Gastroesophageal sphincter (tissue), 3 donors: ENCODE data around the gene ADGRB2.

ENCODE experiments used
- CTCF ChIP-seq, 4 experiments: fragments of 200-600 bp in 2 of 4; fragments of 450-650 bp in 2 of 4; sonication (generic) in 1 of 4; IDR thresholded peaks; one replicate each; pipeline ENCODE4 v1.5.1; 2017 to 2019; ENCODE audit warnings: antibody characterized with exemption in 4 of 4, mild to moderate bottlenecking in 2 of 4, moderate library complexity in 2 of 4
- EP300 ChIP-seq: sonication (generic); formaldehyde crosslinking; IDR thresholded peaks from one replicate; pipeline ENCODE4 v1.6.1; 2017; ENCODE audit warnings: antibody characterized with exemption, mild to moderate bottlenecking

- TF ChIP-seq CTCF (IDR thresholded peaks at IDR 0.05): no peak
- TF ChIP-seq EP300: no peak
Measured at GRCh38 chr1:31690921-31691320, 73.2 kb downstream of the ADGRB2 start.
